Heart left ventricle (tissue), 16 donors: ENCODE results near the gene FSTL5. TPM values are rescaled to one million over a fixed set of nuclear protein-coding genes. Genes with fewer than 3 reads are reported as not detected.

Experiments
- ATAC-seq, 4 donors: fragments of 200-7000 bp; cut with Tn5 transposase; one replicate each; pipeline ENCODE4 v1.9.1; 2020 to 2022; ENCODE audit warnings: moderate library complexity in 4 of 4, mild to moderate bottlenecking in 3 of 4, moderate number of reproducible peaks in 1 of 4
- DNase-seq, 5 donors: peaks; one replicate each; pipeline ENCODE4 v3.0.0-alpha.2; 2020
- H3K27ac ChIP-seq, 12 donors: fragments of 200-600 bp; sonication (generic) in 4 of 12; one replicate each; pipeline versions ENCODE4 v1.5.0 to v1.8.0; 2016 to 2022; ENCODE audit warnings: mild to moderate bottlenecking in 2 of 12
- H3K27me3 ChIP-seq, 9 donors: fragments of 200-600 bp; sonication (generic) in 2 of 9; one replicate each; pipeline versions ENCODE4 v1.5.1 to v1.8.0; 2016 to 2022; ENCODE audit warnings: mild to moderate bottlenecking in 3 of 9
- H3K36me3 ChIP-seq, 9 donors: fragments of 200-600 bp; sonication (generic) in 2 of 9; one replicate each; pipeline versions ENCODE4 v1.5.0 to v1.8.0; 2018 to 2022; ENCODE audit warnings: mild to moderate bottlenecking in 2 of 9
- H3K4me1 ChIP-seq, 12 donors: fragments of 200-600 bp; sonication (generic) in 4 of 12; one replicate each; pipeline versions ENCODE4 v1.5.0 to v1.8.0; 2016 to 2022; ENCODE audit warnings: mild to moderate bottlenecking in 3 of 12
- H3K4me3 ChIP-seq, 12 donors: fragments of 200-600 bp; sonication (generic) in 4 of 12; one replicate each; pipeline versions ENCODE4 v1.5.0 to v1.8.0; 2017 to 2022; ENCODE audit warnings: mild to moderate bottlenecking in 9 of 12, moderate library complexity in 4 of 12
- H3K9me3 ChIP-seq, 12 donors: fragments of 200-600 bp; sonication (generic) in 4 of 12; one replicate each; pipeline versions ENCODE4 v1.5.0 to v1.8.0; 2016 to 2022; ENCODE audit warnings: mild to moderate bottlenecking in 1 of 12
- CTCF ChIP-seq, 12 donors: fragments of 200-600 bp; sonication (generic) in 4 of 12; IDR thresholded peaks; one replicate each; pipeline versions ENCODE4 v1.5.0 to v1.8.0; 2018 to 2022; ENCODE audit warnings: antibody characterized with exemption in 12 of 12, mild to moderate bottlenecking in 5 of 12
- POLR2A ChIP-seq, 2 donors: fragments of 450-650 bp; IDR thresholded peaks; one replicate each; pipeline ENCODE4 v1.6.1; 2017; ENCODE audit warnings: antibody characterized with exemption in 2 of 2, mild to moderate bottlenecking in 2 of 2, moderate library complexity in 2 of 2
- WGBS, 4 donors: extraction: QIAGEN DNeasy Blood & Tissue Kit in 2 of 4; methylation state at CpG; one replicate each; pipeline versions ENCODE4 v1.1.5 to v1.1.7; 2013 to 2018; 5-methylcytosine and 5-hydroxymethylcytosine counted together
- intact Hi-C, 10 donors: fragments of 100-400 bp; cut with DNase I; formaldehyde crosslinking; loops; one replicate each; pipeline versions ENCODE4 v1.11.1 to v1.14.2; 2022
- polyA plus RNA-seq, 2 donors: library from polyadenylated mRNA; stranded (reverse); fragments of 200-250 nt; gene quantifications; one replicate each; pipeline ENCODE4 v1.2.3, GENCODE V29; 2013
- total RNA-seq, 9 donors: library from RNA; depleted of rRNA in 2 of 9; stranded (reverse); fragments of >200 nt in 2 of 9; fragmentation: NEBNext Ultra II Directional in 3 of 9; extraction: Animal tissue kit (Norgen Biotek cat#: 25700) in 3 of 9; gene quantifications; one replicate each; pipeline versions ENCODE4 v1.1.0 to v1.2.4, GENCODE V29; 2016 to 2023
- donor health status: ischemic (EF 13 %, LVEDD 7.1; RV severe dilation, severe dysfunction).
- donor health status: healthy with polysubstance abuse.
- donor health status: DM: no; HTN: yes; CAD: no.
- donor health status: DM: no; HTN: no; CAD: no.
- donor health status: ischemic (EF 25% LVEDD 6.9; RV normal size, moderate dysfunction).
- donor health status: ischemic (EF 25% LVEDD 5.7; RV mildly dilated, moderate dysfunction).
- donor health status: healthy.
- donor health status: DM: yes; HTN: yes; CAD: no.
- donor health status: ischemic (EF 35%, LVEDD 5.7; RV mildly dilated, moderate dysfunction).
- donor health status: nonischemic (EF 11% LVEDD 7.7; RV severe dilation, severe dysfunction).
- donor health status: DM: yes; HTN: yes; CAD: no.
- donor health status: PGD.
- donor health status: ischemic (EF 29% LVEDD 5.4; RV normal size, mild dysfunction).
- donor health status: nonischemic (EF 23%, LVEDD 6.1; RV moderate dilation, normal function).

Gene FSTL5
- total and polyA plus RNA-seq, 11 donors, result not detected

GRCh38 chr4:161906836-161907589 lies 256.8 kb downstream of the FSTL5 start:
- H3K4me1 ChIP-seq, result no peaks in the 10 kb centered on the region
- H3K9me3 ChIP-seq, result no peaks in the 10 kb centered on the region
- H3K36me3 ChIP-seq, result no peaks in the 10 kb centered on the region
- no peaks in the 10 kb centered on the region for H3K27me3 ChIP-seq
- H3K4me3 ChIP-seq, result no peak overlapping the region
- 62 to 67% (median 64%) methylated on average over 4 of the region's 4 CpGs for WGBS, 4 donors
- H3K27ac ChIP-seq, result no peak overlapping the region
- TF ChIP-seq CTCF (IDR thresholded peaks at IDR 0.05) (no peak), POLR2A (IDR thresholded peaks at IDR 0.05) (no peak)
- ATAC-seq (no peak), DNase-seq (no peak)
- intact Hi-C loops, result no loop called here

GRCh38 chr4:161900110-161900509 lies 263.7 kb downstream of the FSTL5 start:
- H3K36me3 ChIP-seq, result no peaks in the 10 kb centered on the region
- ATAC-seq (no peak), DNase-seq (no peak)
- 81 to 86% (median 83%) methylated on average over 6 of the region's 6 CpGs for WGBS, 4 donors
- no peaks in the 10 kb centered on the region for H3K4me1 ChIP-seq
- TF ChIP-seq POLR2A (IDR thresholded peaks at IDR 0.05) (no peak), CTCF (IDR thresholded peaks at IDR 0.05) (no peak)
- no peaks in the 10 kb centered on the region for H3K27me3 ChIP-seq
- H3K9me3 ChIP-seq, result no peaks in the 10 kb centered on the region
- no peak overlapping the region for H3K27ac ChIP-seq
- intact Hi-C loops, result no loop called here
- no peak overlapping the region for H3K4me3 ChIP-seq

GRCh38 chr4:161894493-161895167 lies 269.2 kb downstream of the FSTL5 start:
- H3K36me3 ChIP-seq, result no peaks in the 10 kb centered on the region
- H3K27ac ChIP-seq, result no peak overlapping the region
- H3K27me3 ChIP-seq, result no peaks in the 10 kb centered on the region
- no peaks in the 10 kb centered on the region for H3K9me3 ChIP-seq
- 81 to 84% (median 83%) methylated on average over 6 of the region's 6 CpGs for WGBS, 4 donors
- H3K4me1 ChIP-seq, result no peaks in the 10 kb centered on the region
- TF ChIP-seq POLR2A (IDR thresholded peaks at IDR 0.05) (no peak), CTCF (IDR thresholded peaks at IDR 0.05) (no peak)
- no peak overlapping the region for H3K4me3 ChIP-seq
- no peak for ATAC-seq
- no peak for DNase-seq
- intact Hi-C loops, result loop anchor here in 1 of 10 donors (10.0 kb wide), 1 partner anchor 570 kb away; no protein-coding TSS in a partner anchor

GRCh38 chr4:161894014-161894413 lies 269.8 kb downstream of the FSTL5 start:
- Histone ChIP-seq H3K4me1 (no peaks in the 10 kb centered on the region), H3K27me3 (no peaks in the 10 kb centered on the region), H3K36me3 (no peaks in the 10 kb centered on the region), H3K9me3 (no peaks in the 10 kb centered on the region), H3K27ac (no peak overlapping the region), H3K4me3 (no peak overlapping the region)
- WGBS, 4 donors, result 69 to 77% (median 74%) methylated on average over 1 of the region's 1 CpG
- TF ChIP-seq POLR2A (IDR thresholded peaks at IDR 0.05) (no peak), CTCF (IDR thresholded peaks at IDR 0.05) (no peak)
- no peak for ATAC-seq
- intact Hi-C loops, result loop anchor here in 1 of 10 donors (10.0 kb wide), 1 partner anchor 571 kb away; no protein-coding TSS in a partner anchor
- no peak for DNase-seq
